HUES64 (cell line): ENCODE data around the gene OR2AE1.
A peak's percentile ranks its signal among the peaks of the same experiment; 100 is the strongest.

Experiments
- H3K27ac ChIP-seq: 2 replicates; pipeline ENCODE4 v1.7.0; 2013; ENCODE audit warnings: low read depth, low read length, inconsistent platforms
- H3K27me3 ChIP-seq: 2 replicates; pipeline ENCODE4 v1.6.1; 2013; ENCODE audit warnings: mild to moderate bottlenecking, low read length; ENCODE audit not compliant: insufficient read depth
- H3K36me3 ChIP-seq: 2 replicates; pipeline ENCODE4 v1.6.1; 2013; ENCODE audit warnings: mild to moderate bottlenecking, low read length; ENCODE audit not compliant: insufficient read depth
- H3K4me1 ChIP-seq: 2 replicates; pipeline ENCODE4 v1.6.1; 2013; ENCODE audit warnings: mild to moderate bottlenecking, low read length, moderate library complexity; ENCODE audit not compliant: insufficient read depth
- H3K4me3 ChIP-seq: 2 replicates; pipeline ENCODE4 v1.5.1; 2013; ENCODE audit warnings: mild to moderate bottlenecking, low read length, moderate library complexity
- H3K9ac ChIP-seq: 2 replicates; pipeline ENCODE4 v1.6.1; 2013; ENCODE audit warnings: mild to moderate bottlenecking, low read depth, low read length
- H3K9me3 ChIP-seq: 2 replicates; pipeline ENCODE4 v1.6.1; 2013; ENCODE audit warnings: low read depth, low read length; ENCODE audit not compliant: insufficient read depth
- WGBS: fragments of 150-250, 120-280 bp; methylation state at CpG from one replicate; pipeline ENCODE4 v1.1.7; 2013; ENCODE audit warnings: missing lambda C conversion rate; 5-methylcytosine and 5-hydroxymethylcytosine counted together

OR2AE1 gene

GRCh38 chr7:99855236-99855635, 21.6 kb downstream of the OR2AE1 start:
- Histone ChIP-seq H3K9me3 (no peaks in the 10 kb centered on the region), H3K4me3 (no peak overlapping the region), H3K4me1 (no peaks in the 10 kb centered on the region), H3K36me3 (no peaks in the 10 kb centered on the region), H3K9ac (no peak overlapping the region), H3K27ac (no peak overlapping the region), H3K27me3 (no peaks in the 10 kb centered on the region)
- WGBS: 86% methylated on average over 1 of the region's 1 CpG

- H3K27me3 ChIP-seq: no peaks in the 10 kb centered on the region
- no peak overlapping the region for H3K4me3 ChIP-seq
- no peaks in the 10 kb centered on the region; the same call in 1 of the 2 replicates for H3K4me1 ChIP-seq
- no peaks in the 10 kb centered on the region for H3K36me3 ChIP-seq
- no peak overlapping the region for H3K27ac ChIP-seq
- no peaks in the 10 kb centered on the region for H3K9me3 ChIP-seq
- 93% methylated on average over 6 of the region's 6 CpGs for WGBS
- no peak overlapping the region for H3K9ac ChIP-seq
These were observed 28.2 kb downstream of the OR2AE1 start for GRCh38 chr7:99848420-99849216.

DNA sequence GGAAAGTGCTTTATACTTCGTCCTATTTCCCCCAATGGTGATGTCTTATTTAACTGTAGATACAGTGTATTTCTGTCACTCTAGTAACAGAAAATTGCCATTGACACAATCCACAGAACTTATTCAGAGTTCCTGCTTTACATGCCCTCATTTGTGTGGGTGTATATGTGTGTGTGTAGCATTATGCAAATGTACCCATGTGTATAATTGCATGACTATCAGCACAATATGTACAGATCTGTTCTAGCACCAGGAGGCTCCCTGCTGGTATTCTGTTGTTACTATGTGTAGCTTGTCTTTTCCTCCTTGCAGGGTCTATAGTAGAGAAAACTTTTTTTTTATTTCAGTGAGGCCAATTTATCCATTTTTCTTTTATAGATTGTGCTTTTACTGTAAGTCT, 32.5 kb downstream of the OR2AE1 start:
- Histone ChIP-seq H3K9ac (no peak overlapping the region), H3K27me3 (no peaks in the 10 kb centered on the region), H3K27ac (no peak overlapping the region), H3K4me1 (peaks cover 34% of the 10 kb centered on the region), H3K9me3 (no peaks in the 10 kb centered on the region), H3K4me3 (no peak overlapping the region), H3K36me3 (no peaks in the 10 kb centered on the region)
- WGBS: 100% methylated on average over 1 of the region's 1 CpG

DNA sequence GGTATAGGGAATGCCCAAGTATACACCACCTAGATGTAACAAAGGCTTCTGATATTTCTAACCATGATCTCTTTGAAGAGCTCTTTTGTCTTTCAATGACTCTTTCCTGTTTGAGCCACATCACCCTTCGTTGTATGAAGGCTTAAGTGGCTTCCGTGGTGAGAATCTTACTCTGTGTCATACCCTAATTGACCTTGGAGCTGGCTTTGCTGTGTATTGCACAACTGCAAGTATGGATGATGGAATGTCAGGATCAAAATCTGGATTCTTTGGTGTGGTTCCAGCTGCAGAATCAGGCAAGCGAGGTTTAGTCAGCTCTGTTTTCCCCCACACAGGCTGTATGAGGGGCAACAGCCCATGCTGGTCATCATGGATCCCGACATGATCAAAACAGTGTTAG, 33.0 kb downstream of the OR2AE1 start:
- peaks cover 40% of the 10 kb centered on the region for H3K4me1 ChIP-seq
- no peak overlapping the region for H3K4me3 ChIP-seq
- no peak overlapping the region for H3K27ac ChIP-seq
- WGBS: 93% methylated on average over 4 of the region's 4 CpGs
- no peaks in the 10 kb centered on the region for H3K27me3 ChIP-seq
- no peak overlapping the region for H3K9ac ChIP-seq
- no peaks in the 10 kb centered on the region for H3K36me3 ChIP-seq
- H3K9me3 ChIP-seq: no peaks in the 10 kb centered on the region

DNA sequence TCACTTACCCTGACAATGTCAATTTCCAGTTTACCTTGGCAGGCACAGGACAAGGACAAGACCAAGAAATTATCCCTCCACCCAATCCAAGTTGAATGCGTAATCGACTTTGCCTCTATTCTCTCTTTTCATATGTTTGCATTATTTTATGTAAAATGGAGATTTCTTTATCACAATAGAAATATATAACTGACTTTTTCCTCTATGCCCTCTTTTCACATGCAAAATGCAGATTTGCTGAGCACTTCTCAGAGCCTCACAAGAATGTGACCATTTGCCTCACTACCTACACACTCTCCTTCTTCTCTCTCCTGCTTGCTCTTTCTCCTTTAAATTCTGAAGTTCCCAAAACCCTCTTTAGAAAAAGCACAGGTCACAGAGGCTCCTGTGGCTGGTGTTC, 33.9 kb downstream of the OR2AE1 start:
- Histone ChIP-seq H3K9me3 (no peaks in the 10 kb centered on the region), H3K4me3 (no peak overlapping the region), H3K4me1 (peaks cover 40% of the 10 kb centered on the region), H3K27ac (peak overlapping the region; percentile 28; the same call in 1 of the 2 replicates), H3K9ac (no peak overlapping the region), H3K27me3 (no peaks in the 10 kb centered on the region), H3K36me3 (no peaks in the 10 kb centered on the region)
- 80% methylated on average over 1 of the region's 2 CpGs for WGBS

DNA sequence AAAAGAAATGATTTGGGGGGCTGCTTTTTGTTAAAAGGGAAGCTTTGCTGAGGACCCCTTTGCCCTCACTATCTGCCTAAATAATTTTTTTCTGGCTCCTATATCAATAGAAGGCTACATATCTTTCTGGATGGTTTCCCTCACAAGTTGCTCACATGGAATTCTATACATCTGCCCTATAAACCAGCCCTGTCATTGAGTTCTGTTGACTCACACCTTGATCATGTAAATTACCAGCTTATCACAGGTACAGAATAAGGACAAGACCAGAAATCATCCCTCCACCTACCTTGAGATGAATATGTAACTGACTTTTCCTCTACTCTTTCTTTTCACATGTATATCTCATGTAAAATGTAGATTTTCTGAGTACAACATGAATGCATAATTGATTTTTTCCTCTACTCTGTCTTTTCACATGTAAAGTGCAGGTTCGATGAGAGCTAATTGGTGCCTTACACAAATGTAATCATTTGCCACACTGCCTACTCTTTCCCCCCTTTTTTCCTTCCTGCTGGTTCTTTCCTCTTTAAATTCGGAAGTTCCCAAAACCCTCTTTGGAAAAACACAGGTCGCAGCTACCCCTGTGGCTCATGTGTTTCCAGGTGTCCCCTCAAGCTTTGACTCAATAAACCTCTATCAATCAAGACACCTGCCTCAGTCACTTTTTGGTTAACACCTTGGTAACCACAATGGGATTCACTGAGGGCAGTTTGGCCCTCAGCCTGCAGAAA, 36.5 kb downstream of the OR2AE1 start:
- Histone ChIP-seq H3K4me3 (no peak overlapping the region), H3K9ac (no peak overlapping the region), H3K36me3 (no peaks in the 10 kb centered on the region), H3K27ac (peak overlapping the region; percentile 83), H3K9me3 (no peaks in the 10 kb centered on the region), H3K27me3 (no peaks in the 10 kb centered on the region), H3K4me1 (peaks cover 40% of the 10 kb centered on the region)
- 50% methylated on average over 3 of the region's 3 CpGs for WGBS

- H3K27me3 ChIP-seq: no peaks in the 10 kb centered on the region
- no peaks in the 10 kb centered on the region for H3K36me3 ChIP-seq
- H3K4me3 ChIP-seq: 0 out of 2 replicates have a peak overlapping the region, but pooled peaks have one; percentile 1
- peak overlapping the region; percentile 83 for H3K27ac ChIP-seq
- WGBS: 46% methylated on average over 7 of the region's 7 CpGs
- no peak overlapping the region for H3K9ac ChIP-seq
- H3K4me1 ChIP-seq: peaks cover 40% of the 10 kb centered on the region
- H3K9me3 ChIP-seq: no peaks in the 10 kb centered on the region
These were observed 37.4 kb downstream of the OR2AE1 start for GRCh38 chr7:99839287-99840021.

DNA sequence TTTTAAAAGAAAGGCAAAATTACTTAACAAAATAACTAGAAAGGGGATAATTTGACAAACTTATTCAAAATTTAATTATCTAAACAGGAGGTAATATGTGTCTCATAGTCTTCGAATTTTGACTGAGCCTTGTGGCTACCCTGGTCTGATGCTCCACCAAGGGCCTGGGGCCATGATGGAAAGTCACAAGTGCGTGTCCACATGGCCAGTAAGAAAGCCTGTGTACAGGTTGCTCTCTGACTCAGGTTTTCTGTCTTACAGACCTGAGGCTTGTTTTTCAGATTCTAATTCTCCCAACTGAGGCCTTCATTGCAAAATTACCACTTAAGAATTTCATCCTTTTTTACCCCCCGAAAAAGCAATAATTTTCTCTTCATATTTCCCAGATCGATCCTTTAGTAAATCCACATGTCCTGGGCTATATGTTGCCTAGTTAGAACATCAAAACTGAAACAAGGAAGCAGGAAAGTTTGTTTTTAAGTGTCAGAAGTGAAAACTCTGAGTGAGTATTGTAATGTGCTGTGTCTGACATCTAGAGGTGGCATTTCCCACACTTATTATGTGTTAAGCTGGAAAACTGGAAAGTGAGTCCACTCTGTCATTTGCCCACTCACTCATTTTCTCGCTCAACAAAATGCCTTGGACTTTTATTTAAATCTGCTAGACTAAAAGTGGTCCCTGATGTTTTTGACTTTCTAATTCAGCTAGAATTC, 39.0 kb downstream of the OR2AE1 start:
- Histone ChIP-seq H3K36me3 (no peaks in the 10 kb centered on the region), H3K4me1 (peaks cover 38% of the 10 kb centered on the region), H3K27ac (no peak overlapping the region), H3K9ac (no peak overlapping the region), H3K27me3 (no peaks in the 10 kb centered on the region), H3K4me3 (no peak overlapping the region), H3K9me3 (no peaks in the 10 kb centered on the region)
- 93% methylated on average over 5 of the region's 5 CpGs for WGBS

- Histone ChIP-seq H3K36me3 (no peaks in the 10 kb centered on the region), H3K9me3 (no peaks in the 10 kb centered on the region), H3K4me3 (no peak overlapping the region), H3K9ac (no peak overlapping the region), H3K4me1 (peaks cover 14% of the 10 kb centered on the region), H3K27ac (no peak overlapping the region), H3K27me3 (no peaks in the 10 kb centered on the region)
- 91% methylated on average over 4 of the region's 4 CpGs for WGBS
These were observed 41.6 kb downstream of the OR2AE1 start for GRCh38 chr7:99835189-99835588.

- Histone ChIP-seq H3K36me3 (no peaks in the 10 kb centered on the region), H3K4me3 (no peak overlapping the region), H3K4me1 (peaks cover 6% of the 10 kb centered on the region), H3K9me3 (no peaks in the 10 kb centered on the region), H3K27ac (no peak overlapping the region), H3K9ac (no peak overlapping the region), H3K27me3 (no peaks in the 10 kb centered on the region)
- 97% methylated on average over 2 of the region's 2 CpGs for whole genome bisulfite sequencing
These were observed 42.5 kb downstream of the OR2AE1 start for GRCh38 chr7:99834382-99834781.
